ENCODE results near the gene MRPS12.
"Not testable (repeated sequence)": the region's sequence is repeated elsewhere in the genome, so short reads cannot be mapped to it uniquely, and the experiment has no call there.

Gene MRPS12

DNA sequence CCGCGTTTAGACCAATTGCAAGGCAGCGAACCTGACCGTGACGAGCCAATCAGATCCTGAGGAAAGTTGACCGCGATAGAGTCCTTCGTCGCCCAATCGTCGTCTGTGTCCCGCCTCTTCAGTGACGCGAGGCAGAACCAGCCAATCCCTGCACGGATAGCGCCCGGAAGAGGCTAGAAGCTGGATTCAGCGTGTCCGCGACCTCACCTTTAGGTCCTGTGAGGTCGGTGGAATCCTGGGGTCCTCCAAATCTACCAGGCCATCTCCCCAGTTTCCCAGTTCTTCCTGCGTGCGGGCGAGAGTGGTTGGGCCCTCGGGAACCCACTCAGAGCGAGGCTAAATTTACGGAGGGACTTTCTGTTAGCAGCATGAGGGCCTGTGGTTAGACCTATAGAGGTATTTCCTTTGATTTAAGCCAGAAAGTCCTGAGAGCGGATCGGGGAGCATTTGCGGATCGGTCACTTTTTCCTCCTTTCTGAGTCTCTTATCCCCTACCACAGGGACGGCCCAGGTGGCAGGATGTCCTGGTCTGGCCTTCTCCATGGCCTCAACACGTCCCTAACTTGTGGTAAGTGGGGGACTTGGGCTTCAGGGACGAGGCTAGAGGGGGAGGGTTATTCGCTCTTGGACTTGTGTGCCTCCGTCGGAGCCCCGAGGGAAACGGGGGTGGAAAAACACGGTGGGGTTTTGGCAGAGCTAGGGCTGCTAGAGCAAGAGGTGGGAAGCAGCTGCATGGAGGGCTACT lies at the start of gene MRPS12:
Gene MRPS12 (plus strand): TSS at position 169 of the 745 bp plus-strand sequence. CDS start 351 bp downstream, at position 520.
- peak; percentile 99 for DNase-seq (ENCODE audit: low spot score)

DNA sequence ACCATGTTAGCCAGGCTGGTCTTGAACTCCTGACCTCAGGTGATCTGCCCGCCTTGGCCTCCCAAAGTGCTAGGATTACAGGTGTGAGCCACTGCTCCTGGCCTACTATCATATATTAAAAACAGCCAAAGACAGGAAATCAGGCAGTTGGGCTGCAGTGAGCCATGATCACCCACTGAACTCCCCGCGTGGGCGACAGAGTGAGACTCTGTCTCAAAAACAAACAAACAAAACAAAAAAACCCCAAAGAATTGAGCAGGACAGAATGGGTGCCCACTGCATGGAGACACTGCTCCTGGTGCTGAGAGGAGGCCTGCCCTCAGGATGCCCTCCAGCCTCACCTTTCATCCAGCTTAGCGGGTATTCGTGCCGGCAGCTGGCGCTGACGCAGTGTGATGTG lies 47.5 kb upstream of the MRPS12 start:
- DNase-seq (ENCODE audit: low spot score) = no peak

DNA sequence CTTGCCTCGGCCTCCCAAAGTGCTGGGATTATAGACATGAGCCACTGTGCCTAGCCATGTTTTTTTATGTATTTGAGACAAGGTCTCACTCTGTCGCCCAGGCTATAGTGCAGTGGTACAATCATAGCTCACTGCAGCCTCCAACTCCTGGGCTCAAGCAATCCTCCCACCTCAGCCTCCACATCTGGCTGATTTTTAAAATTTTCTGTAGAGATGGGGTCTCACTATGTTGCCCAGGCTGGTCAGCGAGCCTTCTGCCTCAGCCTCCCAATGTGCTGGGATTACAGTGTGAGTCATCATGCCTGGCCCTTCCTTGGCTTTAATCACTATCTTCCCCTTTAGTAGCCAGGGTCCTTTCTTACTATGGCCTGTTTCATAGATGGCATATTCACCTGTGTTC lies 46.1 kb upstream of the MRPS12 start:
- DNase-seq (ENCODE audit: low spot score) = not testable (repeated sequence)

DNA sequence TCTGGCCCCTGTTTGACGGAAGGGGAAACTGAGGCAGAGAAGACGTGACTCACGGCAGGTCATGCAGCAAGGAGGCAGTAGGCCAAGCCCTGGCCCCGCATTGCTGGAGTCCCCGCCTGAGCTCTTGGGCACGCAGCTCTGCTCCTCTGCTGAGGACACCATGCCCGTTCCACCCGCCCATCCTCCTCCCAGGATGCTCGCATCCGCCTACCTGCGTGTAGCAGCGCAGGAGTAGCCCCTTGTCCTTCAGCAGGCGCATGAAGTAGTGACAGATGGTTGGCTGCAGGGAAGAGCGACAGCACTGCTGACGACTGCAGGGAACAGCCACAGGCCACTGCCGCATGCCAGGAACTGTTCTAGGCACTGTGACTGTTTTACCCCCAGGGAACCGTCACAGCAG lies 41.9 kb upstream of the MRPS12 start:
- no peak for DNase-seq (ENCODE audit: low spot score)

DNA sequence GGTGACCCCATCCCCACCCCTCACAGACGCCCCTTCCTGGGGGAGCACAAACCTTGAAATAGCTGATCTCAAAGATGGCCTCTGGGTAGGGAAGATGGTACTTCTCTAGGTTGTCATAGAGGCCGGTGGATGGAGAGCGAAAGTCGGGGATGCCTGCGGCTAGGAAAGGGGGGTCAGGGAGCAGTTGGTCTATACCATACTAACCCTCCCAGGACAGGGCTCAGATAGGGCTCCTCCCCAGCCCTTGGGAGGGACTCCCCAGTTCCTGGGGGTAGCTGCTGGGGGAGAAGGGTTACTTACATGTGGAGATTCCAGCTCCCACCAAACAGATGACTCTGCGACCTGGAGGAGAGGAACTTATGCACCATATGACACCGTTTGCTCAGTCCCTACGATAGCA lies 40.9 kb upstream of the MRPS12 start:
- DNase-seq (ENCODE audit: low spot score) = no peak

DNA sequence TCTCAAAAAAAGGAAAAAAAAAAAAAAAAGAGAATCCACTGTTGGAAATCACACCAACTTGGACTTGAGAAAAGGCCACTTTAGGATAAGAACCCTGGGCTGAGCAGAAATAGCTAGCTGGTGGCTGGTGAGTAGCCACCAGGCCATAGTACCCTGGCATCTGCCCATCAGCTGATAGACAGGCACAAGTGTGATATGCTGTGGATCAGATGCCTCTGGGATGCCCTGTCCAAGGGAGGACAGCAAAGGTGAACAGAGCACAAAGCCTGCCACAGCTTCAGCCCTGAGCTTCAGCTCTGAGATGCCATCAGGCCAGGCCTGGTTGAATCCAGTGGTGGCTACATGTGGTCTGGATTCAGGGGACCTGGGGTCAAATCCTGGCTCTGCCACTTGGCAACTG lies 40.1 kb upstream of the MRPS12 start:
- no peak for DNase-seq (ENCODE audit: low spot score)

DNA sequence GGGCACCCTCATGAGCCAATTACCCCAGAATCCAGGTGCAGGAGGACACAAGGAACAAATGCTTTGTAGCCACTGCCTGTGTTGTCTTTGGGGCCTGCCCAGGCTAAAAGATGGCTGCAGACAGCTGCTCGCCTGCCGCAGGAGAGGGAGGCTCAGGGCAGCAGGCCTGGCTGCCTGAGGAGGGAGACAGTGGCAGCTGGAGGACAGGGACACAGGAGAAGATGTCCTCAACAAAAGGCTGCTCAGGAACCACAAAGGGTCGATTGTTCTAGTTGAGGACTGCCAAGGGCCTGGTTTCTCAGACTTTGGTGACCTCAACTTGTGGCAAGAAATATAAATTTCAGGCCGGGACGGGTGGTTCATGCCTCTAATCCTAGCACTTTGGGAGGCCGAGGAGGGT lies 39.0 kb upstream of the MRPS12 start:
- no peak for DNase-seq (ENCODE audit: low spot score)

DNA sequence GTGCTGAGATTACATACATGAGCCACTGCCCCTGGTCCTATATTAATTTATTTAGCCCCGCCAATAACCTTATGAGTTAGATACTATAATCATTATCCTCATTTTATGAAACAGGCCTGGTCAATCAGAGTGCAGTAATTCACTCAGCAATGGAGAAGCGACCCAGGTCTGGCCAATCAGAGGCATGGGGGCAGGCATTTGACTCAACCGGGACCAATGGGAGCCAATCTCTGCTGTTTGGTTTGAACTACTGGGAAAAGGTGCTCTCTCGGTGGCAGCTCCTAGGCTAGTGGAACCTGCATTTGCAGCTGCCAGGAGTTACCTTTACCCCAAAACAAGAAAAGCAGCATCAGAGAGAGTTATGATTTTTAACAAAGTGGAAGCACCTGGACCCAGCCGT lies 37.9 kb upstream of the MRPS12 start:
- DNase-seq (ENCODE audit: low spot score) = no peak

DNA sequence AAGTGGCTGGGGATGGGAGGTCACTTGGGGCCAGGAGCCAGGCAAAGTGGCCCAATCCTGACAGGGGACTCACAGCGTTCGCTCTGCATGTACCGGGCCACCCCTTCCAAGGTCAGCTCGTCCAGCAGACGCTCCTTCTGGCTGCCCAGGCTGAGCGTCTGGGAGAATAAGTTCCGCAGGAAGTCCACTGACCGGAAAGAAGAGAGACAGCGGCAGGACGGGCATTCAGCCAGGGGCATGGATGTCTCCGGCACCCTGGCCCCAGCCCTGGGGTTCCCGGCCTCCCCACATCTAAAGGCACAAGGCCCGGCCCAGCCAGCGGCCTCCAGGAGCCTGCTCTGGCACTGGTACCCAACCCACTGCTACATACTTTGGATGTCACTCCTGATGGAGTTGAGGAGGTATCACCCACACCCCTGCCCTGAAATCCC lies 37.4 kb upstream of the MRPS12 start:
- no peak for DNase-seq (ENCODE audit: low spot score)

DNA sequence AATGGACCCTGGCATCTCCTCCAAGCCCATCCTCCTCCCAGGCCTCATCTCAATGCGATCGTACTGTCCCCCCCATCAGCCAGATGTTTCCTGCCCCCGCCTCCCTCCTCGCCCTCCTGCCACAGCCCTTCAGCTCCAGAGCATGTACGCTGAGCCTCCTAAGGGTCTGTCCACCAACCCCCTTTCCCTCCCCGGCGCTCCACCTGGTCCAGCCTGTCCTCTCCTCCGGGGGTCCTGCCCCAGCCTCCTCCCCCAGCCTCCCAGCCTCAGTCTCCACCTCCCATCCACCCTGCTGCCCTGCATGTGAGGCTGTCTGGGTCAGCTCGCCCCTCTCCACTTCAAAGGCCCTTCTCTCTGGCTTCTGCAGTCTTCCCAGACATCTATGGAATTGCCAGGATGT lies 35.8 kb upstream of the MRPS12 start:
- no peak for DNase-seq (ENCODE audit: low spot score)

DNA sequence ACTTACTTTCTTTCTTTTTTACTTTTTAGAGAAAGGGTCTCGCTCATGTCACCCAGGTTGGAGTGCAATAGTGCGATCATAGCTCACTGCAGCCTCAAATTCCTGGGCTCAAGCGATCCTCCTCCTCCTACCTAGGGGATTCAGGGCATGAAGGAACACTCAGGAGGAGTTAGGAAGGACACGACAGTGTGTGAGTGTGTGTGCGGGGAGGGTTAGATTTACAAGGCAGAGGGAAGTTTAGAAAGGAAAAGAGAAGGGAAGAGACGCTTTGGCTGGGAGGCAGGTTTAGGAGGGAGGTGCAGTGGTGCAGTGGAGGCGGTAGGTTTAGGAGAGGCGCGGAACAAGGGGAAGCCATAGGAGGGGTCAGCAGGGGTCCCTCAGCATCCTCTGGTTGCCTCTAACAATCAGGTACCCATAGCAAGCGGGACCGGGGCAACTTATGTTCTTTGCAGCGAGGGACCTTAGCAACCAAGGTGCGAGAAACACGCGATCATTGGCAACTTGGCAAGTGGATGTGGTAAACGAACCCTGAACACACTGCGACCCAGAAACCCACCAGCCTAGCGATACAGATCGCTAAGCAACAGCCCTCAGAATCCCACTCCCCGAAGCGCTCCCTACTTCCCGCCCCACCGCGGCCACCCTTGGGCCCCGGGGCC lies 31.8 kb upstream of the MRPS12 start:
- no peak for DNase-seq (ENCODE audit: low spot score)

DNA sequence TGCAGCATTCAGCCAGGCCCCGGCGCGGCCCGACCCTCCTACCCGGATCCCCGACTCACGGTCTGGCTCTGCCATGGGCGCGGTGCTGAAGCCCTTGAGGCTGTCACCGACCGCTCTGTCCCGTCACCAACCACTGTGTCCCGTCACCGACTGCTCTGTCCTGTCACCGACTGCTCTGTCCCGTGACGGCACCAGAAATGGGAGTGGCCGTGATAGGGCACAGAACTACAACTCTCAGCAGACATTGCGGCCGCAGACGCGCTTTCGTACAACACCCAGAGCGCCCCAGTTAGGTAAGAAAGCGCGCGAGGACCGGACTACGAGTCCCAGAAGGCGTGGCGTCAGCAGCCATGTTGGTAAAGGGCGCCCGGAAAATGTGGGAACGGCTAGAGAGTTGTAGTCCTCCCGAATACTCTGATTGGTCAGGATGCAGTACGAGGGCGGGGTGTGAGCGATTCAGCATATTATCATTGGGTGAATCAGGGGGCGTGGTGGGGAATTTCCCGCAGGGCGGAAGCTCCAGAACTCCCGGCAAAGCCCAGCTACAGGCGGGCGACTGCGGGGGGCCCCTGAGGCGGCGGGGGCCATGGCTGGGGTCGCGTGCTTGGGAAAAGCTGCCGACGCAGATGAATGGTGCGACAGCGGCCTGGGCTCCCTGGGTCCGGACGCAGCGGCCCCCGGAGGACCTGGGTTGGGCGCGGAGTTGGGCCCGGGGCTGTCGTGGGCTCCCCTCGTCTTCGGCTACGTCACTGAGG lies 31.1 kb upstream of the MRPS12 start, which contains the start of the genes NFKBIB and SIRT2:
Gene NFKBIB (plus strand): TSS at position 523 of the 755 bp plus-strand sequence. CDS start 64 bp downstream, at position 587.
Gene SIRT2 (minus strand): TSS at position 172 of the 755 bp plus-strand sequence. CDS start 97 bp downstream, at position 75.
- DNase-seq (ENCODE audit: low spot score) = peak; percentile 98

DNA sequence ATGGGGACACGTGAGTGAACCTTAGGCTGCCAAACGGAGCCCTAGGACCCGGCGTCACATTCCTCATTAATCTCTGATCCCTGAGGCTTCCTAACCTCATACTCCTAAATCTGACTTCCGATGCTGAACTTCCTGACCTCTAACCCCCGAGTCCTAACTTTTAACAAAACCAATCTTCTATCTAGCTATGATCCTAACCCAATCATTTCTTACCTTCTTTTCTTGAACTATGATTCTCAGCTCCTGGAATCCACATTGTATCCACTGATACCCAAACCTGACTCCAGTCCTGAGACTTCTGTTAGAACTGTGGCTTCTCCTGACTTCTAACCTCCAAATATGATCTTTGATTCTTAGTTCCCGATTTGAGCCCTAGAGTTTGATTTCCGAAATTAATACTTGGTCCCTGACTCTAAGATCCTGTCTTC lies 30.5 kb upstream of the MRPS12 start:
- DNase-seq (ENCODE audit: low spot score) = peak; percentile 84

DNA sequence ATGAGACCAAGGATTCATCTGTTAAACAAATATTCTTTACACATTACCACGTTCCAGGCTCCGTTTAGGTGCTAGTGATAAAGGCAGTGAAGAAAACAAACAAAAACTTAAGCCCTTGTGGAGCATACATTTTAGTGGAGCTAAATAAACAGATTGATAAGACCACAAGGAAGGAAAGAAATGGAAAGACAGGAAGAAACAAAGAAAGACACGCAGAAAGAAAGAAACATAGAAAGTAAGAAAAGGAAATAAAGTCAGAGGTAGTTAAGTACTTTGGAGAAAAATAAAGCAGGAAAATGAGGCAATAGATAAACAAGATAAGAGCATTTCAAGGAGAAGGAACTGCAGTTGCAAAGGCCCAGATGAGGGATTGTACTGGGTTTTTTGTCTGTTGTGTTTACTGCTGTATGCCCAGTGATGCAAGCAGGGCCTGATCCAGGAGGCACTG lies 30.0 kb upstream of the MRPS12 start:
- no peak for DNase-seq (ENCODE audit: low spot score)

DNA sequence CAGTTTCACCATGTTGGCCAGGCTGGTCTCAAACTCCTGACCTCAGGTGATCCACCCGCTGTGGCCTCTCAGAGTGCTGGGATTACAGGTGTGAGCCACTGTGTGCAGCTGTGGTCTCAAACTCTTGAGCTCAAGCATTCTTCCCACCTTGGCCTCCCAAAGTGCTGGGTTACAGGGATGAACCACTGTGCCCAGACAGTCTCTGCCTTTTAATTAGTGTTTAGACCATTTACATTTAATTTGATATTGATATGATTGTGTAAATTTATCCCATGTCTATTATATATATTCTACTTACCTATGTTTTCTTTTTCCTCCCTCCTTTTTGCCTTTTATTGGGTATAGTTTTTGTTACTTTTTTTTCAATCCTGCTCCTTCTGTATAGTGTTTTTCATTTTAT lies 29.1 kb upstream of the MRPS12 start:
- DNase-seq (ENCODE audit: low spot score) = no peak

DNA sequence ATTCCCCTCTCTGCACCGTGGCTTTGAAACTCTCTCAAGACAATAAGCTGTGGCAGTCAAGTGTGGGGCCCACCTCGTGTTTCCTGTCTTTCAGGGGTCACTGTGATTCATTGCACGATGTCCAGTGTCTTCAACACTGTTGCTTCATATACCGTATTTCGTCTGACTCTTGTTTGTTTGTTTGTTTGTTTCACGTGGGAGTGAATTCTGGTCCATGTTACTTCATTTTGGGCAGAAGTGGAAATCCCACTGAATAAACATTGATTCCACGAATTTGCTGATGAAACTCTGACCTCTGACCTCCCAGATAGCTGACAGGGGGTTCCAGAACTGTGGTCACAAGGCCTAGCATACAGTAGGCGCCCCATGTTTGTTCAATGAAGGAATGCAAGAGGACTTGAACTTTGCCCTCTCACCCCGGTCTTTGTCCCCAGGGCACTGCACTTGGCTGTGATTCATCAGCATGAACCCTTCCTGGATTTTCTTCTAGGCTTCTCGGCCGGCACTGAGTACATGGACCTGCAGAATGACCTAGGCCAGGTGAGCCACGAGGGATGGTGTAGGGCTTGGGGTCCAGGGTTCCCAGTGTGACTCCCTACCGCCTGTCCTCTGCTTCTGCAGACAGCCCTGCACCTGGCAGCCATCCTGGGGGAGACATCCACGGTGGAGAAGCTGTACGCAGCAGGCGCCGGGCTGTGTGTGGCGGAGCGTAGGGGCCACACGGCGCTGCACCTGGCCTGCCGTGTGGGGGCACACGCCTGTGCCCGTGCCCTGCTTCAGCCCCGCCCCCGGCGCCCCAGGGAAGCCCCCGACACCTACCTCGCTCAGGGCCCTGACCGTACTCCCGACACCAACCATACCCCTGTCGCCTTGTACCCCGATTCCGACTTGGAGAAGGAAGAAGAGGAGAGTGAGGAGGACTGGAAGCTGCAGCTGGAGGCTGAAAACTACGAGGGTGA lies 25.9 kb upstream of the MRPS12 start:
- no peak for DNase-seq (ENCODE audit: low spot score)

DNA sequence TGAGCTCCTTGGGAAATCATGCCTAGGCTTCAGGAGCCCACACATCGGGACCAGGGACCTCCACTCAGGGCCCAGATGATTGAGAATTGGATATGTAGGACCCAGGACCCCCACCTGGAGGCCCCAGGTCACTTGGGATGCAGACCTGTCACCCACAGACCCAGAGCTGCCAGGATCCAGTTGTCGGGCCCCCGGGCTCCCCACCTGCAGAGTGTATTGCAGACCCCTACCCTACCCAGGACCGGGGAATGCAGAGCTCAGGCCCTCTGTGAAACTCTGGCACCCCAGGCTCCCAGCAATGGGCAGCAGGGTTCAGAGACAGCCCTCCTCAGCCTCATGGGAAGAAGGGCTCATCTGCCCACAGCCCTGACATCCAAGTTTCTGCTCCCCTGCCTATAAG lies 25.1 kb upstream of the MRPS12 start:
- DNase-seq (ENCODE audit: low spot score) = no peak

DNA sequence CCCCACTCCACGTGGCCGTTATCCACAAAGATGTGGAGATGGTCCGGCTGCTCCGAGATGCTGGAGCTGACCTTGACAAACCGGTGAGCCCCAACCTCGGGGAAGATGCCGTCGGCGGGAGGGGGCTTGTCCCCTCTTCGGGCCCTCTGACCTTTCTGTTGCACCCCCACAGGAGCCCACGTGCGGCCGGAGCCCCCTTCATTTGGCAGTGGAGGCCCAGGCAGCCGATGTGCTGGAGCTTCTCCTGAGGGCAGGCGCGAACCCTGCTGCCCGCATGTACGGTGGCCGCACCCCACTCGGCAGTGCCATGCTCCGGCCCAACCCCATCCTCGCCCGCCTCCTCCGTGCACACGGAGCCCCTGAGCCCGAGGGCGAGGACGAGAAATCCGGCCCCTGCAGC lies 23.5 kb upstream of the MRPS12 start:
- no peak for DNase-seq (ENCODE audit: low spot score)

DNA sequence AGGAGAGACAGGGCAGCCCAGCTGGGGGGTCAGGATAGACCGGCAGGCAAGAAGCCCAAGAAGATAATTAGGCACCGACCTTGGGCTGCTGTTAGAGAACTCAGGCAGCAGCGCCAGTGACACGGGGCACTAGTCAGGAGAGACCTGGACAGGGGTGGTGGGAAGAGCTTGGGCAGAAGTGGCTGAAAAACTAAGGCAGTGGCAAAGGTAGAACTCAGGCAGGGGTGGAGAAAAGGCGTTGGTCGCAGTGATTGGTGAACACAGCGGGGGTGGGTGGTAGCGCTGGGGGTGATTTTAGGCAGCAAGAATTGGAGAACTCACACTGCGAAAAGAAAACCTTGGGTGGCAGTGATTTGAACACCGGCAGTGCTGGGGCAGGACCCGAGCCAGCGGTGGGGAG lies 23.1 kb upstream of the MRPS12 start:
- DNase-seq (ENCODE audit: low spot score) = no peak

DNA sequence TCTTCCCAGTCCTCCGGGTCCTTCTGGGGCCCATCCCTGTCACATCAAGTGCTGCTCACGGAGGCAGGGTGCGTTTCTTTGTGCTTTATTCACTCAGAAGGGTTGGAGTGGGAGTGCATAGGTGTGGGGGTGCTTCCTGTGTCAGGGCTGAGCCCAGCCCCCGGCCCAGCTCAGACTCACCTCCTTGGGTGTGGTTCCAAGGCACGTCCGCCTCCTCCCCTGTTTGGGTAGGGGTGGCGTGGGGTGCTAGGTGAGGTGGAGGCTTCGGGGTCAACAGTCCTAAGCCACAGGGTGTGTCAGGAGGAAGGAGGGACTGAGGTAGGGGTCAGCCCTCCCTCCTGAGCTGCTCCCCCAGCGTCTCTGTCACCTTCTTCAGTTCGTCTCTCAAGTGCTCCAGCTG lies 21.8 kb upstream of the MRPS12 start:
- no peak for DNase-seq (ENCODE audit: low spot score)

DNA sequence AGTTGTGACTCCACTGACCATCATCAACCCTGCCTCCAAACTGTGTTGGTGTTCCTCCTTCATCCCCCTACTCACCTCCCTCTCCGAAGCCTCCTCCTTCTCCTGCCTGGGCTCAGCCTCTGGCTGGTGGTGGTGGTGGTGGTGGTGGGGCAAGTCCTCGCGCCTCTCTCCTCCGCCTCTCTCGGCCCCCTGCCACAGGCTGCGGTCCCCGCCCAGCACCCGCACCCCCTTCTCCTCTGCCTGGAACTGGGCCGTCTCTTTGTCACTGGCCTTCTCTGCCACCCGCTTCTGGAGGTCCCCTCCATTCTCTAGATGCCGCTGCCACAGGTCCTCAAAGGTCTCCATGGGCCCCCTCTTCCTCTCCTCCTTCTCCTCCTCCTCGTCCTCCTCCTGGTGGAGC lies 20.3 kb upstream of the MRPS12 start:
- no peak for DNase-seq (ENCODE audit: low spot score)
